ENCODE measurements around the gene CENPC.

Gene CENPC

GRCh38 chr4:67550857-67551256 lies 5.6 kb upstream of the CENPC start:
- no peak overlapping the region for H3K27ac ChIP-seq
- no peaks in the 10 kb centered on the region for H3K36me3 ChIP-seq (ENCODE audit: insufficient read depth)
- H3K79me2 ChIP-seq (ENCODE audit: insufficient read depth, low read depth) = no peaks in the 10 kb centered on the region
- H4K20me1 ChIP-seq (ENCODE audit: insufficient read depth) = no peaks in the 10 kb centered on the region
- H2AFZ ChIP-seq (ENCODE audit: low read depth) = no peak overlapping the region
- no peak for TF ChIP-seq CTCF (conservative IDR thresholded peaks at IDR 0.05; ENCODE audit: low read depth, low read length)
- no peak overlapping the region for H3K4me3 ChIP-seq (IDR thresholded peaks at IDR 0.05; ENCODE audit: insufficient read depth, low read depth, low read length)
- H3K27me3 ChIP-seq (ENCODE audit: insufficient read depth, low read depth) = no peaks in the 10 kb centered on the region
- H3K9ac ChIP-seq = no peak overlapping the region
- no peak overlapping the region for H3K4me2 ChIP-seq
- H3K4me1 ChIP-seq (ENCODE audit: low read depth, poor library complexity, severe bottlenecking) = peaks cover 8% of the 10 kb centered on the region

- Histone ChIP-seq H3K9ac (no peak overlapping the region), H3K27ac (no peak overlapping the region), H3K4me1 (ENCODE audit: low read depth, poor library complexity, severe bottlenecking) (peaks cover 10% of the 10 kb centered on the region), H3K4me2 (no peak overlapping the region), H3K4me3 (IDR thresholded peaks at IDR 0.05; ENCODE audit: insufficient read depth, low read depth, low read length) (no peak overlapping the region), H3K79me2 (ENCODE audit: insufficient read depth, low read depth) (no peaks in the 10 kb centered on the region), H3K27me3 (ENCODE audit: insufficient read depth, low read depth) (no peaks in the 10 kb centered on the region), H2AFZ (ENCODE audit: low read depth) (no peak overlapping the region), H3K36me3 (ENCODE audit: insufficient read depth) (no peaks in the 10 kb centered on the region), H4K20me1 (ENCODE audit: insufficient read depth) (no peaks in the 10 kb centered on the region)
- no peak for TF ChIP-seq CTCF (conservative IDR thresholded peaks at IDR 0.05; ENCODE audit: low read depth, low read length)
Observed at GRCh38 chr4:67550451-67550850, 5.1 kb upstream of the CENPC start.

- peaks cover 14% of the 10 kb centered on the region for H3K4me1 ChIP-seq (ENCODE audit: low read depth, poor library complexity, severe bottlenecking)
- H3K4me2 ChIP-seq = no peak overlapping the region
- peaks cover 11% of the 10 kb centered on the region for H3K79me2 ChIP-seq (ENCODE audit: insufficient read depth, low read depth)
Observed at GRCh38 chr4:67549123-67549522, 3.8 kb upstream of the CENPC start.

GRCh38 chr4:67546971-67547370 lies 1.7 kb upstream of the CENPC start:
- H3K4me1 ChIP-seq (ENCODE audit: low read depth, poor library complexity, severe bottlenecking) = peaks cover 24% of the 10 kb centered on the region
- H3K4me2 ChIP-seq = no peak overlapping the region
- no peak for TF ChIP-seq CTCF (conservative IDR thresholded peaks at IDR 0.05; ENCODE audit: low read depth, low read length)

More at GRCh38 chr4:67549123-67549522, 3.8 kb upstream of the CENPC start:
- Histone ChIP-seq H2AFZ (ENCODE audit: low read depth) (no peak overlapping the region), H3K9ac (no peak overlapping the region), H3K36me3 (ENCODE audit: insufficient read depth) (no peaks in the 10 kb centered on the region), H3K4me3 (IDR thresholded peaks at IDR 0.05; ENCODE audit: insufficient read depth, low read depth, low read length) (no peak overlapping the region), H3K27ac (no peak overlapping the region), H4K20me1 (ENCODE audit: insufficient read depth) (no peaks in the 10 kb centered on the region), H3K27me3 (ENCODE audit: insufficient read depth, low read depth) (no peaks in the 10 kb centered on the region)
- peak; percentile 52 for TF ChIP-seq CTCF (conservative IDR thresholded peaks at IDR 0.05; ENCODE audit: low read depth, low read length)

More at GRCh38 chr4:67546971-67547370, 1.7 kb upstream of the CENPC start:
- H2AFZ ChIP-seq (ENCODE audit: low read depth) = no peak overlapping the region
- H3K79me2 ChIP-seq (ENCODE audit: insufficient read depth, low read depth) = peaks cover 28% of the 10 kb centered on the region
- H3K27me3 ChIP-seq (ENCODE audit: insufficient read depth, low read depth) = no peaks in the 10 kb centered on the region
- no peak overlapping the region for H3K9ac ChIP-seq
- no peak overlapping the region for H3K4me3 ChIP-seq (IDR thresholded peaks at IDR 0.05; ENCODE audit: insufficient read depth, low read depth, low read length)
- no peaks in the 10 kb centered on the region for H4K20me1 ChIP-seq (ENCODE audit: insufficient read depth)
- H3K36me3 ChIP-seq (ENCODE audit: insufficient read depth) = no peaks in the 10 kb centered on the region; the same call in 1 of the 2 replicates
- H3K27ac ChIP-seq = no peak overlapping the region
